Measurements from ENCODE around the gene P2RY12. TPM values are rescaled to one million over a fixed set of nuclear protein-coding genes. Genes with fewer than 3 reads are reported as not detected.

The P2RY12 gene
- total and polyA plus RNA-seq, 2 donors (not counting 1 experiment from before 2014, with no cell fraction given) = 0.34 to 2.5 TPM

DNA sequence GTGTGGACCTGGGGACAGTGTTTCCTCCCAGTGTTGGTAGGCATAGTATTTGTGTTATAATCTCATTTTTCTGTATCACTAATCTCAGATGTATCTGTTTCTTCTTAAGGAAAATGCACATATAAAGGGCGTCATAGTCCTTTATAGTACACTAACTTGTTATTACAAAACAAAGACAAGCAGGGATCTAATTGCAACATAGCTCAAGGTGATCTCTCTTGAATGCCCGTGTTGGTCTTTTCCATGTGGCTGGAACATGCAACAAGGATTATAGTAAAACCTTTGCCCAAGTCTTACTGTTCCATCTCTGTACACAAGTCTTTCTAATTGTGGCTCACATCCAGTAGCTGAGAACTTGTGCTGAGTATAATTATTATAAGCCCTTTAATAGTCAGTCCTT lies 64.4 kb downstream of the P2RY12 start:
- DNase-seq (ENCODE audit: low read depth in 2 of 2) = peak in 1 of 2 donors; percentile 13
- H3K9me3 ChIP-seq (ENCODE audit: control insufficient read depth, insufficient read depth, low read depth, low read length) = no peaks in the 10 kb centered on the region
- H3K27ac ChIP-seq (ENCODE audit: insufficient read depth, low read length) = peak overlapping the region; percentile 79
- no peaks in the 10 kb centered on the region for H3K27me3 ChIP-seq (ENCODE audit: control insufficient read depth, insufficient read depth, low read length)
- H3K79me2 ChIP-seq (ENCODE audit: control insufficient read depth, insufficient read depth, low read length) = no peaks in the 10 kb centered on the region
- H3K36me3 ChIP-seq (ENCODE audit: control insufficient read depth, insufficient read depth, low read length) = no peaks in the 10 kb centered on the region
- H3K9ac ChIP-seq (ENCODE audit: insufficient read depth, low read length) = no peak overlapping the region
- no peak overlapping the region for H2AFZ ChIP-seq (ENCODE audit: low read length)
- H3K4me3 ChIP-seq (replicated peaks in 1 of 4; ENCODE audit: control extremely low read depth in 1 of 4, insufficient read depth in 1 of 4, low read depth in 3 of 4, low read length in 4 of 4) = peak overlapping the region in 1 of 4 experiments; percentile 1
- peak overlapping the region; percentile 56 for H3K4me2 ChIP-seq (ENCODE audit: extremely low read depth, insufficient read depth, low read length)
- H3K4me1 ChIP-seq (ENCODE audit: control insufficient read depth, extremely low read depth, insufficient read depth, low read length) = peaks cover 18% of the 10 kb centered on the region
- no peaks in the 10 kb centered on the region for H4K20me1 ChIP-seq (ENCODE audit: control insufficient read depth, extremely low read depth, insufficient read depth, low read length)
- TF ChIP-seq, protein P1, sequence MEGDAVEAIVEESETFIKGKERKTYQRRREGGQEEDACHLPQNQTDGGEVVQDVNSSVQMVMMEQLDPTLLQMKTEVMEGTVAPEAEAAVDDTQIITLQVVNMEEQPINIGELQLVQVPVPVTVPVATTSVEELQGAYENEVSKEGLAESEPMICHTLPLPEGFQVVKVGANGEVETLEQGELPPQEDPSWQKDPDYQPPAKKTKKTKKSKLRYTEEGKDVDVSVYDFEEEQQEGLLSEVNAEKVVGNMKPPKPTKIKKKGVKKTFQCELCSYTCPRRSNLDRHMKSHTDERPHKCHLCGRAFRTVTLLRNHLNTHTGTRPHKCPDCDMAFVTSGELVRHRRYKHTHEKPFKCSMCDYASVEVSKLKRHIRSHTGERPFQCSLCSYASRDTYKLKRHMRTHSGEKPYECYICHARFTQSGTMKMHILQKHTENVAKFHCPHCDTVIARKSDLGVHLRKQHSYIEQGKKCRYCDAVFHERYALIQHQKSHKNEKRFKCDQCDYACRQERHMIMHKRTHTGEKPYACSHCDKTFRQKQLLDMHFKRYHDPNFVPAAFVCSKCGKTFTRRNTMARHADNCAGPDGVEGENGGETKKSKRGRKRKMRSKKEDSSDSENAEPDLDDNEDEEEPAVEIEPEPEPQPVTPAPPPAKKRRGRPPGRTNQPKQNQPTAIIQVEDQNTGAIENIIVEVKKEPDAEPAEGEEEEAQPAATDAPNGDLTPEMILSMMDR (conservative IDR thresholded peaks at IDR 0.05 in 1 of 2, IDR thresholded peaks at IDR 0.05 in 1 of 2; ENCODE audit: low read depth in 1 of 2, low read length in 2 of 2) = no peak
- TF ChIP-seq EZH2 (IDR thresholded peaks at IDR 0.05; ENCODE audit: low read length, missing control alignments) = no peak

DNA sequence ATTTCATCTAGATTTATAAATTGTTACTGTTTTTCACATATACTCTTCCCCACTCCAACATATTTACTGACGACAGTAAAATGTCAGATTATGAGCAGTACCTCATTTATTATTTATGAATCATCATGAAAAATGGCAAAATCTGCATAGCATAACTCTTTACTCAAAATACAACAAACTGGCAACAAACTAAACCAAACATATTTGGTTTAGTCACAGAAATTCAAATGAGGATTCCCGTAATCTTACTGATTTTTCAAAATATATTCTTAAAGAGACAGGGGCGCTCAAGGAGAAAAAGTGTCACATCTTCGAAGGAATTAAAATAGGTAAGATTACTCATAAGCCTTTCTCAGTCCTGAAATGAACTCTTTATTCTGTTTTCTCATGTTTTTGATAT lies 64.9 kb downstream of the P2RY12 start:
- DNase-seq (ENCODE audit: low read depth in 2 of 2) = peak; percentile 39 to 74
- Histone ChIP-seq H4K20me1 (ENCODE audit: control insufficient read depth, extremely low read depth, insufficient read depth, low read length) (no peaks in the 10 kb centered on the region), H3K27ac (ENCODE audit: insufficient read depth, low read length) (peak overlapping the region; percentile 79)

DNA sequence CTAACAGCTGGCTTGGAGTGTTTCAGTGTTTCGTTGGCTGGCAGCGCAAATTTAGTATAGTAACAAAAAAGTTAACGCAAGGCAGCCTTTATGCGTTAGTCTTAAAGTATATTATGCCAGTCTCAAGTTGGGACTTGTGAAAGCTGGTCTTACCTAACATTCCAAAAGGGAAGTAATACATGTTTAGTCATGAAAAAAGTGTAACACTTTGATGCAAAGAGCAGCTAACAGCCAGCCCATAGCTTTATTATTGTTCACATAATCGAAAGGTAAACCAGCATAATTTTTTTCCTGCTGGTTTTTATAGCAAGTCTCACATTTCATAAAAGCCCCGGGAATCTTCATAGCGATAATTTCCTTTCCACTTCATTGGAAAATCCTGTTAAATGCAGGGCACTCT lies 65.6 kb downstream of the P2RY12 start:
- Histone ChIP-seq H3K36me3 (ENCODE audit: control insufficient read depth, insufficient read depth, low read length) (no peaks in the 10 kb centered on the region), H3K4me3 (replicated peaks in 1 of 4; ENCODE audit: control extremely low read depth in 1 of 4, insufficient read depth in 1 of 4, low read depth in 3 of 4, low read length in 4 of 4) (no peak overlapping the region), H3K27me3 (ENCODE audit: control insufficient read depth, insufficient read depth, low read length) (no peaks in the 10 kb centered on the region), H3K27ac (ENCODE audit: insufficient read depth, low read length) (peak overlapping the region; percentile 61), H3K4me1 (ENCODE audit: control insufficient read depth, extremely low read depth, insufficient read depth, low read length) (peaks cover 18% of the 10 kb centered on the region), H3K9me3 (ENCODE audit: control insufficient read depth, insufficient read depth, low read depth, low read length) (no peaks in the 10 kb centered on the region), H3K9ac (ENCODE audit: insufficient read depth, low read length) (no peak overlapping the region), H2AFZ (ENCODE audit: low read length) (no peak overlapping the region), H4K20me1 (ENCODE audit: control insufficient read depth, extremely low read depth, insufficient read depth, low read length) (no peaks in the 10 kb centered on the region), H3K79me2 (ENCODE audit: control insufficient read depth, insufficient read depth, low read length) (no peaks in the 10 kb centered on the region), H3K4me2 (ENCODE audit: extremely low read depth, insufficient read depth, low read length) (no peak overlapping the region)
- peak in 1 of 2 donors; percentile 17 for DNase-seq (ENCODE audit: low read depth in 2 of 2)
- TF ChIP-seq, protein P1 (conservative IDR thresholded peaks at IDR 0.05 in 1 of 2, IDR thresholded peaks at IDR 0.05 in 1 of 2; ENCODE audit: low read depth in 1 of 2, low read length in 2 of 2) = no peak
- TF ChIP-seq EZH2 (IDR thresholded peaks at IDR 0.05; ENCODE audit: low read length, missing control alignments) = no peak

More for the DNA sequence above, 64.9 kb downstream of the P2RY12 start:
- Histone ChIP-seq H3K4me2 (ENCODE audit: extremely low read depth, insufficient read depth, low read length) (peak overlapping the region; percentile 56), H2AFZ (ENCODE audit: low read length) (no peak overlapping the region), H3K4me3 (replicated peaks in 1 of 4; ENCODE audit: control extremely low read depth in 1 of 4, insufficient read depth in 1 of 4, low read depth in 3 of 4, low read length in 4 of 4) (peak overlapping the region in 1 of 4 experiments; percentile 1), H3K9ac (ENCODE audit: insufficient read depth, low read length) (no peak overlapping the region), H3K4me1 (ENCODE audit: control insufficient read depth, extremely low read depth, insufficient read depth, low read length) (peaks cover 18% of the 10 kb centered on the region), H3K27me3 (ENCODE audit: control insufficient read depth, insufficient read depth, low read length) (no peaks in the 10 kb centered on the region), H3K79me2 (ENCODE audit: control insufficient read depth, insufficient read depth, low read length) (no peaks in the 10 kb centered on the region), H3K36me3 (ENCODE audit: control insufficient read depth, insufficient read depth, low read length) (no peaks in the 10 kb centered on the region), H3K9me3 (ENCODE audit: control insufficient read depth, insufficient read depth, low read depth, low read length) (no peaks in the 10 kb centered on the region)
- TF ChIP-seq EZH2 (IDR thresholded peaks at IDR 0.05; ENCODE audit: low read length, missing control alignments) = no peak
- TF ChIP-seq, protein P1 (conservative IDR thresholded peaks at IDR 0.05 in 1 of 2, IDR thresholded peaks at IDR 0.05 in 1 of 2; ENCODE audit: low read depth in 1 of 2, low read length in 2 of 2) = no peak

All from fibroblast of lung (primary cell).